Stomach (tissue), 19 donors: ENCODE measurements around the gene ATP7A. TPM values are rescaled to one million over a fixed set of nuclear protein-coding genes. Genes with fewer than 3 reads are reported as not detected.
"Not testable (repeated sequence)": the region's sequence is repeated elsewhere in the genome, so short reads cannot be mapped to it uniquely, and the experiment has no call there.

Experiments
- DNase-seq, 2 donors: peaks; one replicate each; pipeline versions ENCODE4 v3.0.0 to v3.0.0-alpha.2; 2013 to 2019
- H3K27ac ChIP-seq, 5 donors: fragments of 200-600 bp in 4 of 5; sonication (generic) in 4 of 5; one replicate each; pipeline ENCODE4 v1.5.1; 2013 to 2019; ENCODE audit warnings: mild to moderate bottlenecking in 1 of 5, moderate library complexity in 1 of 5
- H3K27me3 ChIP-seq, 3 donors: fragments of 200-600 bp; sonication (generic); one replicate each; pipeline ENCODE4 v1.5.1; 2017 to 2019; ENCODE audit warnings: mixed run types in 1 of 3
- H3K36me3 ChIP-seq, 4 donors: fragments of 200-600 bp; sonication (generic); 1 replicate in 3 of 4; 2 replicates in 1 of 4; pipeline ENCODE4 v1.5.1; 2016 to 2019
- H3K4me1 ChIP-seq, 4 donors: fragments of 200-600 bp; sonication (generic); one replicate each; pipeline ENCODE4 v1.5.1; 2016 to 2019
- H3K4me3 ChIP-seq, 4 donors: fragments of 200-600 bp; sonication (generic) in 3 of 4; one replicate each; pipeline ENCODE4 v1.5.1; 2016 to 2019; ENCODE audit warnings: mild to moderate bottlenecking in 1 of 4
- H3K9me3 ChIP-seq, 4 donors: fragments of 200-600 bp; sonication (generic); one replicate each; pipeline ENCODE4 v1.5.1; 2016 to 2019
- CTCF ChIP-seq, 7 experiments: fragments of 450-650 bp in 4 of 7; fragments of 200-600 bp in 3 of 7; sonication (generic) in 3 of 7; IDR thresholded peaks; one replicate each; pipeline ENCODE4 v1.5.1; 2016 to 2019; ENCODE audit warnings: antibody characterized with exemption in 7 of 7, control low read depth in 2 of 7, mild to moderate bottlenecking in 1 of 7
- EP300 ChIP-seq: sonication (generic); formaldehyde crosslinking; IDR thresholded peaks from one replicate; pipeline ENCODE4 v1.6.1; 2017; ENCODE audit warnings: antibody characterized with exemption
- POLR2A ChIP-seq, 4 donors: fragments of 450-650 bp; IDR thresholded peaks; one replicate each; pipeline ENCODE4 v1.6.1; 2016; ENCODE audit warnings: antibody characterized with exemption in 4 of 4, control low read depth in 2 of 4, mild to moderate bottlenecking in 1 of 4, moderate library complexity in 1 of 4
- POLR2AphosphoS5 ChIP-seq, 3 donors: sonication (generic); formaldehyde crosslinking; IDR thresholded peaks; one replicate each; pipeline ENCODE4 v1.6.1; 2016; ENCODE audit warnings: antibody characterized with exemption in 3 of 3
- WGBS, 5 donors: extraction: QIAGEN DNeasy Blood & Tissue Kit in 3 of 5; methylation state at CpG; one replicate each; pipeline versions ENCODE4 v1.1.5 to v1.1.7; 2013 to 2018; 5-methylcytosine and 5-hydroxymethylcytosine counted together
- intact Hi-C: fragments of 100-400 bp; cut with DNase I; formaldehyde crosslinking; loops from one replicate; pipeline ENCODE4 v1.15.1; 2023; ENCODE audit warnings: low total_unique reads
- long read RNA-seq, 10 donors: transcript quantifications; one replicate each; lab custom pipeline, GENCODE V29; 2026
- polyA plus RNA-seq, 3 donors: library from polyadenylated mRNA; stranded (reverse); fragments of 200-250 nt; gene quantifications; one replicate each; pipeline ENCODE4 v1.2.3, GENCODE V29; 2013
- total RNA-seq, 5 donors: library from RNA; depleted of rRNA; stranded (reverse); fragments of >200 nt; gene quantifications; one replicate each; pipeline versions ENCODE4 v1.1.0 to v1.2.3, GENCODE V29; 2014 to 2016
- donor health status: healthy with polysubstance abuse.
- donor health status: Bipolar disorder and iron deficiency.
- donor health status: healthy.

The ATP7A gene
- total RNA-seq (10 to 100 TPM in 2 of 5 donors, 1 to 10 TPM in 3; 3.5 to 38.2 (median 9.8) TPM), polyA plus RNA-seq (1 to 10 TPM in 1 of 3 donors, under 1 TPM in 2; 0.76 to 1.5 (median 0.87) TPM)
- long read RNA-seq, donor 1, result 0 reads
- long read RNA-seq, donor 2, result 0 reads
- long read RNA-seq, donor 3, result 0 reads
- long read RNA-seq, donor 4, result 0 reads
- long read RNA-seq, donor 5, result 0 reads
- long read RNA-seq, donor 6, result 0 reads
- long read RNA-seq, donor 7, result 0 reads
- long read RNA-seq, donor 8, full-length matches to known transcripts, result 1 of 1 reads
- long read RNA-seq, donor 8, partial matches to known transcripts, result 0 of 1 reads
- long read RNA-seq, donor 8, other reads (novel, unspliced or antisense), result 0 of 1 reads
- long read RNA-seq, donor 9, result 0 reads
- long read RNA-seq, donor 10, result 0 reads

- H3K36me3 ChIP-seq, result peaks cover 0 to 16% (median 12%) of the 10 kb centered on the region in 4 donors
- intact Hi-C loops, result no loop called here
- 1 to 37% (median 4%) methylated on average over 29 to 36 of the region's 36 CpGs for WGBS, 5 donors
- H3K4me3 ChIP-seq, result peak within 1 kb of the TSS; percentile 47 to 55 (median 50)
- TF ChIP-seq CTCF (IDR thresholded peaks at IDR 0.05), result peak in 5 of 7 experiments; percentile 30 to 70 (median 53)
- no peak for TF ChIP-seq EP300
- TF ChIP-seq POLR2AphosphoS5 (IDR thresholded peaks at IDR 0.05), result peak; percentile 48 to 78 (median 73)
- H3K27ac ChIP-seq, result peak within 1 kb of the TSS; percentile 79 to 93 (median 84)
- no peaks in the 10 kb centered on the region for H3K9me3 ChIP-seq
- peaks cover 0 to 21% (median 4%) of the 10 kb centered on the region in 4 donors for H3K4me1 ChIP-seq
- no peaks in the 10 kb centered on the region for H3K27me3 ChIP-seq
- peak; percentile 88 to 96 for DNase-seq
Observed at GRCh38 chrX:77910108-77910840, at the start of gene ATP7A. Gene ATP7A (plus strand): TSS chrX:77910693. CDS start chrX:77971642, 60,949 bp downstream.

GRCh38 chrX:77875372-77875771 lies 35.1 kb upstream of the ATP7A start:
- 93 to 98% (median 94%) methylated on average over 8 of the region's 8 CpGs for WGBS, 5 donors
- no peaks in the 10 kb centered on the region for H3K9me3 ChIP-seq
- no peak for TF ChIP-seq CTCF (IDR thresholded peaks at IDR 0.05)
- TF ChIP-seq EP300, result no peak
- TF ChIP-seq POLR2A (IDR thresholded peaks at IDR 0.05), result no peak
- TF ChIP-seq POLR2AphosphoS5 (IDR thresholded peaks at IDR 0.05), result no peak
- no peak for DNase-seq
- H3K27ac ChIP-seq, result no peak overlapping the region
- H3K27me3 ChIP-seq, result no peaks in the 10 kb centered on the region
- intact Hi-C loops, result no loop called here
- no peaks in the 10 kb centered on the region for H3K4me1 ChIP-seq
- H3K4me3 ChIP-seq, result no peak overlapping the region
- H3K36me3 ChIP-seq, result peaks cover 0 to 33% (median 22%) of the 10 kb centered on the region in 4 donors

GRCh38 chrX:77881418-77881817 lies 29.1 kb upstream of the ATP7A start:
- 64 to 86% (median 84%) methylated on average over 2 to 4 of the region's 4 CpGs for WGBS, 5 donors
- H3K36me3 ChIP-seq, intact Hi-C loops: not testable (repeated sequence)

GRCh38 chrX:77892887-77893286 lies 17.6 kb upstream of the ATP7A start:
- peak overlapping the region in 1 of 4 donors; percentile 51 for H3K4me3 ChIP-seq
- intact Hi-C loops, result no loop called here
- no peaks in the 10 kb centered on the region for H3K9me3 ChIP-seq
- no peaks in the 10 kb centered on the region for H3K27me3 ChIP-seq
- peaks cover 0 to 28% (median 3%) of the 10 kb centered on the region in 4 donors for H3K4me1 ChIP-seq
- WGBS, 5 donors, result 79 to 90% (median 85%) methylated on average over 2 of the region's 2 CpGs
- H3K36me3 ChIP-seq, result no peaks in the 10 kb centered on the region
- H3K27ac ChIP-seq, result no peak overlapping the region
- no peak for DNase-seq
- TF ChIP-seq EP300 (no peak), POLR2AphosphoS5 (IDR thresholded peaks at IDR 0.05) (no peak), CTCF (IDR thresholded peaks at IDR 0.05) (no peak), POLR2A (IDR thresholded peaks at IDR 0.05) (no peak)

More at GRCh38 chrX:77881418-77881817, 29.1 kb upstream of the ATP7A start:
- not testable (repeated sequence) for H3K27ac ChIP-seq, H3K4me1 ChIP-seq, H3K4me3 ChIP-seq, H3K27me3 ChIP-seq, DNase-seq, H3K9me3 ChIP-seq
